ENCODE results near the gene TET2.

- TF ChIP-seq CTCF (IDR thresholded peaks at IDR 0.05) (no peak), POLR2A (IDR thresholded peaks at IDR 0.05) (no peak)
Observed at GRCh38 chr4:105119356-105119755, 27.3 kb upstream of the TET2 start.

Measured in right lobe of liver (tissue), 4 donors.